T-helper 17 cell (primary cell): ENCODE measurements around the gene CGA. TPM values are rescaled to one million over a fixed set of nuclear protein-coding genes. Genes with fewer than 3 reads are reported as not detected.
A peak's percentile ranks its signal among the peaks of the same experiment; 100 is the strongest.

Experiments
- ATAC-seq: fragments of 150-1000 bp; cut with Tn5 transposase; 2 replicates; pipeline ENCODE4 v1.10.0; 2021; ENCODE audit warnings: mild to moderate bottlenecking, moderate library complexity
- DNase-seq, 3 donors: peaks; one replicate each; pipeline versions ENCODE4 v3.0.0 to v3.0.0-alpha.2; 2020 to 2021
- H3K9me3 ChIP-seq: one replicate; pipeline ENCODE4 v1.7.0; 2013; ENCODE audit warnings: low read length, mild to moderate bottlenecking; ENCODE audit not compliant: control insufficient read depth, poor library complexity, severe bottlenecking
- H3K27ac Mint-ChIP-seq: one replicate; pipeline ENCODE4 v1.8.0; 2022; ENCODE audit warnings: mild to moderate bottlenecking, moderate library complexity, mixed read lengths
- H3K27me3 Mint-ChIP-seq: one replicate; pipeline ENCODE4 v1.8.0; 2022; ENCODE audit warnings: mixed read lengths
- H3K36me3 Mint-ChIP-seq: one replicate; pipeline ENCODE4 v1.8.0; 2022; ENCODE audit warnings: low read depth, mixed read lengths
- H3K4me1 Mint-ChIP-seq: one replicate; pipeline ENCODE4 v1.8.0; 2022; ENCODE audit warnings: mild to moderate bottlenecking, mixed read lengths
- H3K4me3 Mint-ChIP-seq: one replicate; pipeline ENCODE4 v1.8.0; 2022; ENCODE audit warnings: mild to moderate bottlenecking, moderate library complexity, mixed read lengths
- total RNA-seq, 4 donors: library from RNA in 2 of 4; stranded (reverse) in 2 of 4; gene quantifications; one replicate each; pipeline ENCODE4 v1.2.3 and lab custom pipeline; 2022 to 2026

Gene CGA
- total RNA-seq, 2 donors from 2014 or later, result 0.40 TPM; not detected in 1

DNA sequence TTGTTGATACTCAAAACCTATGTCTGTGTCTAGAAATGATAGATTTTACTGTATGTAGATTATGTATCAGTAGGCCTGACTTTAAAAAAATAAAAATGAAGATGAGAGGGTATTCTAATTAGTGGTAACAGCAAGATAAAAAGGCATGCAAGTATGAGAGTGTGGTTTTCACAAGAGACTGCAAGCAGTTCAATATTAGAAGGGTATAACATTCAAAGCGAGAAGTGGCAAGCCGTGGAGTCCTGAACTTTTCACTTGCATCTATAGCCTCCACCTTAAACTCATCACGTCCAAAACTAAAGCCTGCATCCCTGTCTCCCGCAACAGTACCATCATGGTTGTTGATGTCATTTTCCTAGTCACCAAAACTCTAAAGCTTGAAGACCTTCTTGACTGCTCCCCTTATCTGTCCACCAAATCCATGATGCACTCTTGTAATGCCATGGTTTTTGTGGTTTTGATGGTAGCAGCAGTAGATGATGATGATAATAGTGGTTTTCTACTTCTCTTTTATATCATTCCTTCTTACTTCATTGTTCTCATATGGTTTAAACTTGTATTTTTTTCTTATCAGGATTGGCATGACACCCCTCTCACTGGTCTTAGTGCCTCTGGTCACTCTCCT, 9.2 kb upstream of the CGA start:
- H3K36me3 Mint-ChIP-seq, result peaks cover 3% of the 10 kb centered on the region
- ATAC-seq, result no peak
- no peak for DNase-seq
- H3K27me3 Mint-ChIP-seq, result peaks cover 7% of the 10 kb centered on the region
- H3K4me1 Mint-ChIP-seq, result no peaks in the 10 kb centered on the region
- H3K4me3 Mint-ChIP-seq, result no peak overlapping the region
- H3K27ac Mint-ChIP-seq, result no peak overlapping the region
- H3K9me3 ChIP-seq, result no peaks in the 10 kb centered on the region

DNA sequence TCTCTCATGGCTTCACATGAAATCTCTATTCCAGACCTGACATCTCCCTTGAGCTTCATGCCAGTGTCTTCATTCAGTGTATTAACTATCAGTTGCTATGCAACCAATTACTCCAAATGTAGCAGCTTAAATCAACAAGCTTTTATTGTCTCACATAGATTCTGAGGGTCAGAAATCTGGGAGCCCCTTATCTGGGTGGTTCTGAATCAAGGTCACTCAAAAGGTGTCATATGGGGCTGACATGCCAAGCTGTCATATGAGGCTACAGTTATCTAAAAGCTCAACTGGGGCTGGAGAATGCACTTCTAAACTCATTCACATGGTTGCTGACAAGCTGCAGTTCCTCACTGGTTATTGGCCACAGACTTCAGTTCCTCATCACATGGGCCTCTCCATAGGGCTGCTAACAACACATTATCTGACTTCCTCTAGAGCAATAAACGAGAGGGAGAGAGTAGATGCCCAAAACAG, 7.3 kb upstream of the CGA start:
- ATAC-seq (no peak), DNase-seq (no peak)

DNA sequence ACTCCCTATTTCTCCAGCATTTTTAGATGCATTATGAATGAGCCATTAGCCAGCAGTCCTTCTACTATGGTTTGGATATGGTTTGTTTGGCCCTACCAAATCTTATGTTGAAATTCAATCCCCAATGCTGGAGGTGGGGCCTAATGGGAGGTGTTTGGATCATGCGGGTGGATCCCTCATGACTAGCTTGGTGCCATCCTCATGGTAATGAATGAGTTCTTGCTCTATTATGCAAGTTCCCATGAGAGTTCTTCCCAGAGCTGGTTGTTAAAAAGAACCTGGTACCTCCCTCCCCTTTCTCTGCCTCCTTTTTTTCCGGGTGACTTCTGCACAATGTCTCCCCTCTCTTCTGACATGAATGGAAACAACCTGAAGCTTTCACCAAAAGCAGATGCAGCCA, 6.2 kb upstream of the CGA start:
- H3K27ac Mint-ChIP-seq, result no peak overlapping the region
- H3K27me3 Mint-ChIP-seq, result peaks cover 14% of the 10 kb centered on the region
- no peaks in the 10 kb centered on the region for H3K9me3 ChIP-seq
- H3K4me1 Mint-ChIP-seq, result no peaks in the 10 kb centered on the region
- no peak overlapping the region for H3K4me3 Mint-ChIP-seq
- no peak for ATAC-seq
- H3K36me3 Mint-ChIP-seq, result no peaks in the 10 kb centered on the region
- no peak for DNase-seq

More for the DNA sequence above, 7.3 kb upstream of the CGA start:
- Mint-ChIP-seq H3K27me3 (peaks cover 10% of the 10 kb centered on the region), H3K27ac (no peak overlapping the region), H3K36me3 (no peaks in the 10 kb centered on the region), H3K4me3 (no peak overlapping the region), H3K4me1 (no peaks in the 10 kb centered on the region)
- no peaks in the 10 kb centered on the region for H3K9me3 ChIP-seq

DNA sequence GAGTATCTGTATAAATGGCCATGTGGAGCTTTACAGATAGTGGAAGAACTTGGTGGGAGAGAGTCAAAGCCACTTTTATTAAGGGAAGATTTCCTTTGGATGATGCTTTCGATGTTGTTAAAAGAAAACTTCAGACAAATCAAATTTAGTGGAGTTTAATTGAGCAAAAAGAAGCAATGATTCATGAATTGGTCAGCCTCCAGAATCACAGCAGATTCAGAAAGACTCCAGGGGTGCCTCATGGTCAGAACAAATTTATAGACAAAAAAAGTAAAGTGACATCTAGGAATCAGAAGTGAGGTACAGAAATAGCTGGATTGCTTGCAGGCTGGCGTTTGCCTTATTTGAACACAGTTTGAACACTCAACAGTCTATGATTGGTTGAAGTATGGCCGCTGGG, 5.3 kb upstream of the CGA start:
- Mint-ChIP-seq H3K27me3 (peaks cover 18% of the 10 kb centered on the region), H3K36me3 (no peaks in the 10 kb centered on the region), H3K27ac (no peak overlapping the region), H3K4me1 (no peaks in the 10 kb centered on the region), H3K4me3 (no peak overlapping the region)
- ATAC-seq (no peak), DNase-seq (no peak)
- no peaks in the 10 kb centered on the region for H3K9me3 ChIP-seq

DNA sequence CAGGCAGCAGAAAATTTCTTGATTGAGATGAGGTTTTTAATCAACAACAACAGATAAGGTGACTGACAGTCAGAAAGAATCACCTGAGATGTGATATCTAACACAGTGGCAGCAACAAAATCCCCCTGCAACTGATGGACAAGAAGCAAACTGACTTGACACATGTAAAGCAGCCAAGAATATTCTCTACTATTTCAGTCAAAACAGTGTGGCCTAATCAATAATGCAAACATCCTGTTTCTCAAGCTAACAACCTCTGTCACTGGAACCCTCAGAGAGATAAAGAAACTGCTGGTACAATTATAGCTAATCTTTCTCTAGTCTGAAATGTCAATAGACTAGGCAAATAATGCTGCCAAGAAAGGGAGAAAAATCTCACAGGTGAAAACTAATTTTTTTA, 4.6 kb upstream of the CGA start:
- Mint-ChIP-seq H3K27ac (no peak overlapping the region), H3K27me3 (peaks cover 25% of the 10 kb centered on the region), H3K4me3 (no peak overlapping the region), H3K4me1 (no peaks in the 10 kb centered on the region), H3K36me3 (no peaks in the 10 kb centered on the region)
- ATAC-seq (no peak), DNase-seq (no peak)
- H3K9me3 ChIP-seq, result no peaks in the 10 kb centered on the region

DNA sequence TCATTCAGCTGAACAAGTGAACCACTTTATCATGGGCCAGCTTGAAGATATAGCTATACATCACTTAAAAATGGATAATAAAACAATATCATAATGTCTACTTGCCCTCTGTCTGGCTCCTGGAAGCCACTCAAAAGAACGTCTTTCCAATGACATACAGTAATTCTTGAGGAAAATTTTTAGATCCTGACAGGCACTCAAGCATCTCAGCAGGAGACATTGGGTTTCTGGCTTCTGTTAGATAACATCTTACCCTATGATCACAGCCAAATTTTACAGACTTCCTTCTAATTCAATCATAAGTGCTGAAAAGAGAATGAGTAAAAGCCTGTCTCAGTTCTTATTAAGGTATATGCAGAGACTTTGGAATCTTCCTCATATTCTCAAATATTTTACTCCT, 330 bp downstream of the CGA start:
- peaks cover 9% of the 10 kb centered on the region for H3K4me1 Mint-ChIP-seq
- no peak overlapping the region for H3K27ac Mint-ChIP-seq
- H3K36me3 Mint-ChIP-seq, result no peaks in the 10 kb centered on the region
- H3K4me3 Mint-ChIP-seq, result no peak overlapping the region
- DNase-seq (no peak), ATAC-seq (no peak)
- H3K27me3 Mint-ChIP-seq, result peaks cover 39% of the 10 kb centered on the region
- no peaks in the 10 kb centered on the region for H3K9me3 ChIP-seq

DNA sequence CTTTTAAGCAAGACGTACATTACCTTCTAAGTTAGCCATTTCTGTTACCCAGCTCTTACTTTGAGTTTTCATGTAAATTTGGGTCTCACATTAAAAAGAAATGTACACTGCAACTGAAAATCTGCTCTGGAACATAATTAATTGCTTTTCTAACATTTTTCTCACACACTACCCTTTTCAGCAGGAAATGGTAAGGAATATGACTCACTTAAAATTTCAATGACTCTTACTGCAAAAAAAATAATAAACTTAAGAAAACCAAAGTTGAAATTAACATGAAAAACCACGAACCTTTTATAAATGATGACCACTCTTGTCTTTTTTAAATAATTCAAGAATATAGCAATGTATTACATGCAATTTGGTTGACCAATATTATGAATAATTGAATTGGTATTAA, 1.3 kb downstream of the CGA start:
- no peaks in the 10 kb centered on the region for H3K9me3 ChIP-seq
- Mint-ChIP-seq H3K36me3 (no peaks in the 10 kb centered on the region), H3K27ac (no peak overlapping the region), H3K4me1 (peaks cover 9% of the 10 kb centered on the region), H3K4me3 (no peak overlapping the region), H3K27me3 (peaks cover 31% of the 10 kb centered on the region)
- ATAC-seq, result no peak
- DNase-seq, result no peak

DNA sequence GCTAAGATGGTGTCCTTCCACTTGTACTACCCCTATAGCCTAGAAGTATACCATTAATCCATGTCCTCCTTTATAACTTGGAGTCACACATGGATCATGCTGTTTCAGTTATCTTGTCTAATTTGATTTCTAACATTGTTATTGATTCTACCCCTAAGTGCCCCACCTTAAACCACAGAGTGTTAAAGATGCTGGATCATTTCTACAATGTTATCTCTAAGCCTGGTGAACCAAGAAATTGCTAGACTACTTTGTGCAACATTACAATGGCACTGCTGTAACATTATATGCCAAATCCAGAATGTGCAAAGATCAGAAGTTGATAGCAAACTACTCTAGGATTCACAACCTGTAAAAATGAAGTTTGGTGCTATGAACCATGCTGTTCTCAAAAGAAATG, 1.7 kb downstream of the CGA start:
- Mint-ChIP-seq H3K27me3 (peaks cover 31% of the 10 kb centered on the region), H3K4me3 (no peak overlapping the region), H3K36me3 (no peaks in the 10 kb centered on the region), H3K4me1 (peaks cover 9% of the 10 kb centered on the region), H3K27ac (no peak overlapping the region)
- H3K9me3 ChIP-seq, result no peaks in the 10 kb centered on the region
- no peak for ATAC-seq
- DNase-seq, result no peak

DNA sequence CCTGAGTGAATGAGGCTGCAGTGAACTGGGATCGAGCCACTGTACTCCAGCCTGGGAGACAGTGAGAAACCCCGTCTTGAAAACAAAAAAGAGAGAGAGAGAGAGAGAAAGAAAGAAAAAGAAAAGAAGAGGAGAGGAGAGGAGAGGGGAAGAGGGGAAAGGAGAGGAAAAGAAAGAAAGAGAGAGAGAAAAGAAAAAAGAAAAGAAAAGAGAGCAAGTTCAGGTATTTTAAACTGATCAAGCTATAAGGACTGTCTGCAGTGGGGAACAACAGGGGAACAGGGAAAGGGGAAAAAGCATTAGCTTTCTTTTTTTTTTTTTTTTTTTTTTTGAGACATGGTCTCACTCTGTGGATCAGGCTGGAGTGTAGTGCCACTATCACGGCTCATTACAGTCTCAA, 2.5 kb downstream of the CGA start:
- H3K27me3 Mint-ChIP-seq, result peaks cover 37% of the 10 kb centered on the region
- ATAC-seq, result no peak

DNA sequence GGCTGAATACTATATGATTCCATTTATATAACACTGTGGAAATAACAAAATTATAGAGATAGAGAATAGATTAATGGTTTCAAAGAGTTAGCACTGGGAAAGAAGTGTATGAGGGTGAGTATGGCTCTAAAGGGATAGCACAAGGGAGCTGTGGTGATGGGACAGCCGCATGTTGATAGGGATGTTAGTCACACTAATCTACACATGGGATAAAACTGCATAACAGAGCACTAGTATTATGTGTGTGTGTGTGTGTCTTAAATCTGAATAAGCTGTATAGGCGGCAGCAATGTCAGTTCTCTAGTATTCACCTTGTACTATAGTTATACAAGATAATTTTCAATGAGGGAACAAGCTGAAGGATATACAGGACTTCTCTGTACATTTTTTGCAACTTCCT, 5.8 kb downstream of the CGA start:
- no peaks in the 10 kb centered on the region for H3K9me3 ChIP-seq
- Mint-ChIP-seq H3K36me3 (no peaks in the 10 kb centered on the region), H3K27me3 (peaks cover 40% of the 10 kb centered on the region), H3K4me3 (no peak overlapping the region), H3K4me1 (peaks cover 9% of the 10 kb centered on the region), H3K27ac (no peak overlapping the region)
- no peak for ATAC-seq
- DNase-seq, result no peak

More for the DNA sequence above, 2.5 kb downstream of the CGA start:
- H3K36me3 Mint-ChIP-seq, result no peaks in the 10 kb centered on the region
- no peak for DNase-seq
- H3K4me1 Mint-ChIP-seq, result peaks cover 9% of the 10 kb centered on the region
- no peak overlapping the region for H3K27ac Mint-ChIP-seq
- H3K9me3 ChIP-seq, result no peaks in the 10 kb centered on the region
- no peak overlapping the region for H3K4me3 Mint-ChIP-seq

DNA sequence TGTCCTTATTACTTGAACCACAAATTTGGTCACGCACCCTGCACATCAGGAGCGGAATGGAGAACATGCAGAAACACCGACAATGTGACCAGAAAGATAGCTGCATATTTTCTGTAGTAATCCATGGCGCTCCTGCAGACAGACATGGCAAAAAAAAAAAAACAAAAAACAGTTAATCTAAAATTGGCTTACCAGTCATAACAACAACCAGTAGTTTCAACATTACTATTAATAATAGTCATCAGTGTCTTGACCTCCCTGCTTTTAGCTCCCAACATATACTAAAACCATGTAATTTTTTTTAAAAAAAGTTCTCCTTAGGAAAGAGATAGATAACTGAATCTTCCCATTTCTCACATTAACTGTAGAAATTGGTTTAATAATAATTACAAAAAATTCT, 6.8 kb downstream of the CGA start:
- Mint-ChIP-seq H3K27me3 (peaks cover 36% of the 10 kb centered on the region), H3K27ac (no peak overlapping the region), H3K36me3 (no peaks in the 10 kb centered on the region), H3K4me1 (peaks cover 6% of the 10 kb centered on the region), H3K4me3 (no peak overlapping the region)
- DNase-seq, result no peak
- no peaks in the 10 kb centered on the region for H3K9me3 ChIP-seq
- no peak for ATAC-seq

DNA sequence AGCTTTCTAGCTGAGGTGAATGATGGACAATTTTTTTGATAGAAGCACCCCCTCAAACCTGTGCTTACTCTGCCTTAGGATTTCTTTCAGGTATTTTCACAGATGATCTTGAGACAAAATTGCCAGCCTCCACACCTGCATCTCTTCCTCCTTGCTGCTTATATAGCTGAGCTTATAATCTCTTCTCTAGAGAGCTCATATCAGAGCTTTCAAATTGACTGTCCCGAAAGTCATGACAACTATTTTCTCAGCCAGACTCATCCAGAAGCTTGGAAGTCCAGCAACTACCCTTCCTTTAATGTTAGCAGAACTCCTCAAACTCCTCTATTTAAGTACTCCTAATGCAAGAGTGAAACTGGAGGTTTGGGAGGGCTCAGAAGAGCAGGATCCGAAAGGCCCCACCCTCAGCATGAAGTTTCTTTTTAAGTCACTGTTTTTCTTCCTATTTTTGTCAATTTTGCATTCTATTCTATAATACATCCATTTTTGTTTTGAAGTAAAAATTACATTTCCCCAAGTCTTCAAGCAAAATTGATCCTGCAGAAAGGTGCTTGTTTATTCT, 12.7 kb downstream of the CGA start:
- no peak overlapping the region for H3K4me3 Mint-ChIP-seq
- H3K27ac Mint-ChIP-seq, result no peak overlapping the region
- H3K36me3 Mint-ChIP-seq, result no peaks in the 10 kb centered on the region
- H3K4me1 Mint-ChIP-seq, result peaks cover 2% of the 10 kb centered on the region
- ATAC-seq (no peak), DNase-seq (no peak)
- no peaks in the 10 kb centered on the region for H3K9me3 ChIP-seq
- peaks cover 58% of the 10 kb centered on the region for H3K27me3 Mint-ChIP-seq

DNA sequence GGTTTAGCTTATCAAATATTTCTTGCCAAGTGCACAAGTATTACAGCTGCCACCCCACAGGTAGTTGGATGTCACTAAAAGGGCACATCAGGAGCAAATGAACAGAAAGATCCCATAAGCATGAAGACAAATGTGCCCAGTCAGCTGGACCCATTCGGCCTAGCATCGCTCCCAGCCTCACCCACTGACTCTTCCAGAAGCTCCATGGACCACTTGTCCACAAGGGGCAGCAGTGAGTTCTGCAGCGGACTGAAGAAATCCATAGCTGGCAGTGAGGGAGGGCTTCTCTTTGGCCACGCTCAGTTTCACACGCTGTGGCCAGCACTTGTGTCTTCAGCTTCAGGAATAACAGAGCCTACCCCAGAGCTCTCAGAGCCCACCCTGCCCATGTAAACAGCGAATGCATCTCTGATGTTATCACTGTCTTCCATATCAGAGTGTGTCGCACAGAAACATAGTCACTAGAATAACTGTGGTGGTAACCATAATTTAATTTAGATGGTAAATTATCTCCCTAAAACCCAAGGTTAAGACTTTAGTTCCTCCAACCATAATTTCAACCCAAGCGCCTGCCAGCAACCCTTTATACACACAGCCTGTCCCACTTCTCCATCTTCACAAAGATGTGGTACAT, 15.8 kb downstream of the CGA start:
- Mint-ChIP-seq H3K27me3 (peaks cover 42% of the 10 kb centered on the region), H3K36me3 (no peaks in the 10 kb centered on the region), H3K4me1 (peaks cover 2% of the 10 kb centered on the region), H3K4me3 (no peak overlapping the region), H3K27ac (no peak overlapping the region)
- peak; percentile 68 for ATAC-seq
- peak; percentile 11 to 44 (median 25) for DNase-seq
- no peaks in the 10 kb centered on the region for H3K9me3 ChIP-seq

DNA sequence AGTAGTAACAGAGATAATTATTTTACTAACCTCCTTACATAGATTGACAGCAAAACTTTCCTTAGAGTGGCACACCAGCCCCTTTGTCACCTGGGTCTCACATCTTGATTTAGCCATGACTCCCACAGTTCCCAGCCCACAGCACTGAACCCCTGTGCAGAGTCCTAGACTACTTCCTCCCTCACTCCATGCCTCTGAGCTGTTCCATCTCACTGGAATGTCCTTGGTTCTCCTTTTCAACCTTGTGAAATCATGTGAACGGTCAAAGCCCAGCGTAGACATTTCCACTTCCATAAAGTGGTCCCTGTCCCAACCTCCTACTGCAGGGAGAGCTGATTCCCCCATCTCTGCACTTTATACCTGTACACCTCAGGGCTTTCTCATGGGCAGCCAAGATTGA, 19.7 kb downstream of the CGA start:
- Mint-ChIP-seq H3K27ac (no peak overlapping the region), H3K4me3 (no peak overlapping the region), H3K4me1 (peaks cover 2% of the 10 kb centered on the region), H3K27me3 (peaks cover 25% of the 10 kb centered on the region), H3K36me3 (peaks cover 2% of the 10 kb centered on the region)
- H3K9me3 ChIP-seq, result no peaks in the 10 kb centered on the region
- ATAC-seq (no peak), DNase-seq (no peak)
